GM04504 (cell line): ENCODE measurements around the gene SESN3.
"Not testable (repeated sequence)": the region's sequence is repeated elsewhere in the genome, so short reads cannot be mapped to it uniquely, and the experiment has no call there.

ENCODE experiments used
- DNase-seq: peaks from one replicate; pipeline ENCODE4 v3.0.0-alpha.2; 2012; ENCODE audit warnings: low read depth

The SESN3 gene

DNA sequence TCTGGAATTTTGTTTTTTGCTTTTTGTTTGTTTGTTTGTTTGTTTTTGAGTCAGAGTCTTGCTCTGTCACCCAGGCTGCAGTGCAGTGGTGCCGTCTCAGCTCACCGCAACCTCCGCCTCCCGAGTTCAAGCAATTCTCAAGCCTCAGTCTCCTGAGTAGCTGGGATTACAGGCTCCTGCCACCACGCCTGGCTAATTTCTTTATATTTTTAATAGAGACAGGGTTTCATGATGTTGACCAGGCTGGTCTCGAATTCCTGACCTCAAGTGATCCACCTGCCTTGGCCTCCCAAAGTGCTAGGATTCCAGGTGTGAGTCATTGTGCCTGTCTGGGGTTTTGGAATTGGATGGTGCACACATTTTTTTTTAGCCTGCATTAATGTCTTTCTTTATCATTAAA lies 20.9 kb upstream of the SESN3 start:
- DNase-seq, result not testable (repeated sequence)

- no peak for DNase-seq
Measured at GRCh38 chr11:95248666-95249467, 17.9 kb upstream of the SESN3 start.

GRCh38 chr11:95247883-95248282 lies 16.9 kb upstream of the SESN3 start:
- no peak for DNase-seq

GRCh38 chr11:95247127-95247684 lies 16.2 kb upstream of the SESN3 start:
- DNase-seq, result no peak

GRCh38 chr11:95245581-95245980 lies 14.6 kb upstream of the SESN3 start:
- no peak for DNase-seq

DNA sequence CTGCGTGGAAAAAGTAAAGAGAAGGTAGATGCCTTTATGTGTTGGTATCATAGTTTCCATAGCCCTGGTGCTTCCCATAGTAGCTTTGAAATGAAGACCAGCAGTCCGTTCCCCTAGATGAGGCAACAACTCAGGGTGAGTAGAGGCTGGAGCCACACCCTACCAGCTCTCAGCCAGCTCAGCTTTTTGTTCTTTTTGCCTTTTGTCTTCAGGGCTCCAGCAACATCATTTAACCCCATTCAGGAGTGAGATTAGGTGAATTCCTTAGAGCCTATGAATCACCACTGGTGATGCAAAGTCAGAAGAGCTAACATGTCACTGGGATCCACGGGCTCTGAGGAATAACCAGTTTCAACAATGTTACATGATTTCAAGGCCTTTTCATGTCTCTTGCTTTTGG lies 14.0 kb upstream of the SESN3 start:
- DNase-seq, result no peak

- no peak for DNase-seq
Measured at GRCh38 chr11:95243673-95244072, 12.7 kb upstream of the SESN3 start.

DNA sequence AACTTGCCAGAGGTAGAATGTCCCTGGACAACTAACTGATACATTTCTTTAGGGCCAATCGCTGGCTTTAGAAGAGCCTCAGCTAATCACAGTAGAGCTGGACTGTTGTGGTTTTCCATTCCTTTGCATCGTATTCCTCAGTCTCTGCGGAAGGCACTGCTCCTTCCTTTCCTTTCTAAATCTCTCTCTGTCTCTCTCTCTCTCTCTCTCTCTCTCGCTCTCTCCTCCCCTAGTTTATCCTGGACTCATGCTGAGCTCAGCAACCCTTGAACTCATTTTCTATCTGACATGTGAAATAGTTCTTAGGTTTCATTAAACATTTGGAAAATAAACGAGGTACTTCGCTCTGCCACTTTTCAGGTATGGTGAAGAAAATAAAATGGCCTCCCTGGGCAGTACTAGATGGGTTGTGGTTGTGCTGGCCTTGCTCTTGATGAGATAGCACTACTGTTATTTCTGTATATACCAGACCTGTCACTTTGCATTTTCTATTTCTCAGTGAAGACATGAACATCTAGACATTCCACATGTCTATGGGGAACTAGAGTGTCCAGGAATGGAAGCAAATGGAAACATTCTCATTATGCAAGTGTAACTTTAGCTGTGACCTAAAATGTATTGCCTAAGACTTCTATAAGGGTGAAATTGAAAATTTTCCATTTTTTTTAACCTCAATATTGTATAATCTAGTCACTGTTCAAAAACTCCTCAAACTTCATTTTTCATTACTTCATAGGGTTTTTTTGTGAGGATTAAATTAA lies 12.0 kb upstream of the SESN3 start:
- DNase-seq, result no peak

GRCh38 chr11:95242091-95242844 lies 11.3 kb upstream of the SESN3 start:
- DNase-seq, result no peak

- DNase-seq, result no peak
Measured at GRCh38 chr11:95241681-95242081, 10.7 kb upstream of the SESN3 start.

GRCh38 chr11:95239871-95240649 lies 9.1 kb upstream of the SESN3 start:
- DNase-seq, result no peak

DNA sequence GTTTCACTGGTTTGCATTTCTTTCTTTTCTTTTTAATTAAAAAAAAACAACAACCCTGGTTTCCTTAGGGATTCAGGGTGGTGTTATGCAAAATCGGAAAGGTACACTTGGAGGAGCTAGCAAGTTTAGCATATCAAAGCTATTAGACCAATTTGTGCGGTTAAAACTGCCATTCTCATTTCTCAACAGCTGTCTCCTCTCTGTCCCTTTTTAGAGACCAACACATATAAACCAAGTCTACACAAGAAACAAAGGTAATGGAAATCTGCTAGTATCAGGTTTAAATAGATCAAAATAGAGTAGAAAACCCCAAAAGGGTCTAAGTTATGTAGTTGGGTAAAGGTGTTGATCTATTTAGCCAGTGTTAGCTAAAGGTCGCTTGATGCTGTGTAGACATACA lies 1.7 kb upstream of the SESN3 start:
- DNase-seq, result no peak

DNA sequence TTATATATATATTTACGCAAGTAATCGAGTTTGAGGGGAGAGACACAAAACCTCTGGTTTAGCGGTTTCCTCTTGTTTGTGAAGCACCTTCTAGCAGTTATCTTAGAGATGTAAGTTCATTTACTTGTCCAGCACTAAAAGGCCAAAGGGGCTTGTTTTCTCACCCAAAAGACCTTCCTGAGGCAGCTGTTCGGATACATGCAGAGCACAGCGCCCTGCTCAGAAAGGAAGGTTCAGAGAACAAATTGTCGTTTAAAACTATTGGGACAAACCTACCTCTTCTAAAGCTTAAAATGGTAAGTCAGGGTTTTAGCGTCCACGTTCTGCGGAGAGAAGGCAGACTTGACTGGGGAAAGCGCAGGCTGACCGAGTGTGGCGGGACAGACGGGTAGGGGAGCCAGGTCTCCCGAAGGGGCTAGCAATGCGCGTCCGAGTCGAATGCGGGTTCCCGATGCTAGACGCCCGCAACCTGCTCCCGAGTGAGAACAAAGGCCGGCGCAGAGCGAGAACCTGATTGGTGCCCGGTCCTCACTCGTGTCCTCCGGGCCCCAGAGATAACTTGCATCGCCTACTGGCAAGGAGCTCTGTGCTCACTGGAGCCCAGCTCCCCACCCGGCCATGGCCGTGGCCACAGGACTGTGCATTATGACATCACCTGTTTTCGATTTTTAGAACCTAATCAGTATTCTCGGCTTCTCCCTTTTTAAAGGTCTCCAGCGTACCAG lies 1.0 kb upstream of the SESN3 start:
- DNase-seq, result no peak

- no peak for DNase-seq
Measured at GRCh38 chr11:95230810-95231126, 234 bp downstream of the SESN3 start.

DNA sequence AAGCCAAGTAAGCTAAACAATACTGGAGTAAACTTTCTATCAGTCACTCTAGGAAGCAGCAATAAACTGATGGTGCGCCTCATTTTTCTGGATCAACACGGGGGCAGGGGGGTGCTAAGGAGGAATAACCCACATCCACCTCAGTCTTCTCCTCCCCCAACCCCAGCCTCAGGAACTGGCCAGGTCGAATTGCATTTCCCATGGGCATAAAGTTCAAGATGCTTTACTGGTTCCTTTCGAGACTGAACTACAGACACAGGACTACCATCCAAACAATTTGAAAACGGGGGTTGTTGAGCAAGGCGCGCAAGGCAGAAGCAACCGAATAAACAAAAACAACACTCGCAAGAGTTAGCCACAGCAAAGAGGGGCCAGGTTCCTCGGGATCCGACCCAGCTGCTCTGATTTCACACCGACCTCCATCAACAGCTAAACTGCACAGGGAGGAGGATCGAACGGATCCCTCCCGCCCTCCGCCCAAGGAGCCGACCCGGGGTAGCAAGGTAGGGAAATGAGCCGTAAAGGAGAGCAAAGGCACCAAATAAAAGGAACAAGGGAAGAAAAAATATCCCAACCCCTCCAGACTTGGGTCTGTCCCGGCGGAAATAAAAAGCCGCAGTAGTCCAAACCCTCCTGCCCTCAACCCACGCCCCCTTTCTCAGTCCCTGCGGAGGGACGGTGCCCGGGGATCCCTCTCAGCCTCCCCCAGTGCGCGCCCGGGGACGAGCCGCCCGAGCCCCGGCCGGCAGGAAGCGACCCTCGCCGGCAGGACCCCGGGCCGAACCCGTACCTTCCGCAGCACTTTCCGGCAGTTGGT lies 801 bp downstream of the SESN3 start:
- no peak for DNase-seq

DNA sequence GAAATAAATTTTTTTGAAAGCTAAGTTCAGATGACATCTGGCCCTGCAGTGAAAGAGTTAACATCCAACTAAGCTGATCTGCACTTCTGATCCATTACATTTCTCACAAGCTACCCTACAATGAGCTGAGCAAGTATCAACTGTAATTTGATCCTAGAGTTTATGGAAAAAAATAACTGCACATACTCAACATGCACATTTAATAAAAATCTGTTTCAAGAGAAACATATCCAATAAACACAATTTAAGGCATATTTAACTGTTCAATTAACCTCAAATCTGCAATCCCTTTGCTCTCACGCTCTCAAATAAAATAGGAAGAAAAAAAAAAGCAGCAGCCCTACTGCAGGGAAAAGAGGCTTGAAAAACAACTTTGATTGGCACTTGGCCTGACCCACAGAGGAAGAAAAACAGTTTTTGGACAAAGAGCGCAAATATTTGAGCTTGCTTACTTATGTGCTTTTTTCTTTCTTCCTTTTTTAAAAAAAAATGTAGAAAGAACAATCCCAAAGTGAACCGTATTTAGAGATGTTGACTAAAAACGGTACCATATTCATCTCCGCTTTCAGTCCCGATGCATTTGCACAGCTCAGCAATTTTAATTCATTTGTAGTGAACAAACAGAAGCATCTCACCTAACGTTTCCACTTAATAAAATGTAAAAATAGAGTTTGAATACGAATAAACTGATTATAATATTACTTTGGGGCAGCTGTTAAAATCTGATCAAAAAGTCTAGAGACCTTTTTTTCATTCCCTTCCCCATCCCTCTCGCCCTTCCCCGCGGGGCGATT lies 1.6 kb downstream of the SESN3 start:
- DNase-seq, result no peak

GRCh38 chr11:95228081-95228749 lies 2.8 kb downstream of the SESN3 start:
- no peak for DNase-seq

DNA sequence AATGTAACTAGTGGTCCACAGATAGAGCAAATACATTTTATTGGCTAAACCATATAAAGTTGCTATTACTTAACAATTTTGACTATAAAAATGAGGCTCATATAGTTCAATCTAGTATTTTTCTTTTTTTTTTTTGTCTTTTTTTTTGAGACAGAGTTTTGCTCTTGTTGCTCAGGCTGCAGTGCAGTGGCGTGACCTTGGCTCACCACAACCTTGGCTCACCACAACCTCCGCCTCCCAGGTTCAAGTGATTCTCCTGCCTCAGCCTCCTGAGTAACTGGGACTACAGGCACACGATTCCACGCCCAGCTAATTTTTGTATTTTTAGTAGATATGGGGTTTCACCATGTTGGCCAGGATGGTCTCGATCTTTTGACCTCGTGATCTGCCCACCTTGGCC lies 3.9 kb downstream of the SESN3 start:
- not testable (repeated sequence) for DNase-seq

DNA sequence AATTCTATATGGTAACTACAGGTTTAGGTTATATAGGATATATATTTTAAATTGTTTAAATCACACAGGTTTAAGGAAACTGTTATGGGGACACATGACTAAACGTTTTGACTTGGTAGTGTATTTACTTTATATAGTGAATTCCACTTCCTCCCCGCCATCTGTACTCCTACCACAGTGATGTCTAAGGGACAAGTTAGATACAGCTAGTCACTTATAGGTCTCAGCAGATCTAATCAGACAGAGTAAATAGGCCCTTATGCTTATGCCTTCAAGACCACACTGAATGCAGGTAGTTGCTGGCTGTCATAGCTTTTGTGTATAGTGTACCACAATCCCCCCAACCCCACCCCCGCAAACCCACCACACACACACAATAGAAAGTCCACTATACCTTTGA lies 8.2 kb downstream of the SESN3 start:
- no peak for DNase-seq
